IPS-15b (cell line): ENCODE results near the gene GRIP1.

Source experiments
- H3K27me3 ChIP-seq: one replicate; pipeline ENCODE4 v1.6.1; 2013; ENCODE audit warnings: low read length; ENCODE audit not compliant: control insufficient read depth, insufficient read depth
- H3K36me3 ChIP-seq: one replicate; pipeline ENCODE4 v1.6.1; 2013; ENCODE audit warnings: low read length; ENCODE audit not compliant: control insufficient read depth, insufficient read depth
- H3K4me1 ChIP-seq: one replicate; pipeline ENCODE4 v1.6.1; 2013; ENCODE audit warnings: mild to moderate bottlenecking, low read length; ENCODE audit not compliant: control insufficient read depth, insufficient read depth
- H3K4me3 ChIP-seq: one replicate; pipeline ENCODE4 v1.5.1; 2013; ENCODE audit warnings: low read depth, low read length
- H3K9ac ChIP-seq: one replicate; pipeline ENCODE4 v1.6.1; 2013; ENCODE audit warnings: low read depth, mild to moderate bottlenecking, low read length
- H3K9me3 ChIP-seq: one replicate; pipeline ENCODE4 v1.6.1; 2013; ENCODE audit warnings: mild to moderate bottlenecking, low read length; ENCODE audit not compliant: control insufficient read depth, insufficient read depth

Gene GRIP1

DNA sequence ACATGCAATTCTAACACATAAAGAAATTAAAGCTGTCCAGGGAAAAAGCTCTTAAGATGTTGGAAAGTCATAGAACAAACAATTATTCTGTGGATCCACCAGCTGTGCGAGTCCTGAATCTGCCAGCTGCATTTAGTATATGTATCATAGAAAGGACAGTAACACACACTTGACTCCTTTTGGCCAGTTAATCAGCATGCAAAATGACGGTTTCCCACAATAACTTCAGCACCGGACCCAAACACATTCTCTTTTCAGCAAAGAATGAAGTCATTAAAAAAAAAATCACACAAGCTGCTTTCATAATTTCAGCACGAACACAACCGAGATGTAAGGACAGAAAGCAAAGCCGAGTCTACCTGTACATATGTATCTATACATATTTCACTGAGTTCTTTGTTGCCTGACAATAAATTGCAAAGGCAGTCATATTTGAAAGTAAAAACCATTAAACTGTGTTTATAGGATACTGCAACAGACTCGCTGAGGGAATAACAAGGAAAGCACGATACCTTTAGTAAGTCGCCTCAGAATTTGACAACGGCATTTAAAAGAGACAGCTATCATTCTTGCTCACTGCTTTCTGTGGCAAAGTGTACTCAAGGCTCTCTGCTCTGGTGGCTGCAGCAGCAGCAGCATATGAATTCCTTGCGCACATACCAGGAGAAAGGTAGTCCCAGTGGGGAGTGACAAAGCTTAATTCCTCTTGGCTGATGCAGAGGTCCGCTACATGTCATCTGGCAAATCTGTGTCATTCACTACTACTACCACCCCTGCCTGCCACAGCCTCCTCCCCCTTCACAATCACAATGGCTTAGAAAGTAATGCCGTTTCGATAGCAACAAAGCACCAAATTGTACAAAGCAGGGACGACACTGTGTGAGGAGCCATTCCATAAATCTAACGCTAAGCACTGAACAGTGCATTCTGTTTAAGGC is at the start of gene GRIP1:
Gene GRIP1 (minus strand): TSS at position 739 of the 938 bp plus-strand sequence. CDS start 172 bp downstream, at position 567.
- no peak within 1 kb of the TSS for H3K9ac ChIP-seq
- no peaks in the 10 kb centered on the region for H3K27me3 ChIP-seq
- H3K4me3 ChIP-seq = no peak within 1 kb of the TSS

DNA sequence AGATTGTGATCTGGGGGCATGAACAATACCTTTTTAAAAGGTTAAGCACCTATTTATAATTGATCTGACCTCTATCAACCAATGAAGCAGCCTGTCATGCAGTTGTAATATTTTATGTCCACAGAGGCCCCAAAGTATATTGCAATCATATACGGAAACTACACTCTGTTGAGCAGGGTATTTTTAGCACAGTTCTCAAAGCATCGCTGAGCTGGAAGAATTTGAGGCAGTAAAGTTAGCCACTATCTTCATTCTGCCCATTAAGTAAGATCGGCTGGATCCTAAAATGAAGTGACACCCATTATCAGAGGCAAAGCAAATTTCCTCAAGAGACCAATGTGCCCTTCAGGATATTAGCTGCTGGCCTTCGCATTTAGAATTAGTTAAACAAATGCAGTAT is 47.7 kb upstream of the GRIP1 start:
- Histone ChIP-seq H3K9ac (no peak overlapping the region), H3K4me3 (no peak overlapping the region), H3K4me1 (no peaks in the 10 kb centered on the region), H3K9me3 (no peaks in the 10 kb centered on the region), H3K27me3 (no peaks in the 10 kb centered on the region), H3K36me3 (no peaks in the 10 kb centered on the region)

More for the DNA sequence above, at the start of gene GRIP1:
- H3K4me1 ChIP-seq = peaks cover 9% of the 10 kb centered on the region
- H3K36me3 ChIP-seq = no peaks in the 10 kb centered on the region
- no peaks in the 10 kb centered on the region for H3K9me3 ChIP-seq

DNA sequence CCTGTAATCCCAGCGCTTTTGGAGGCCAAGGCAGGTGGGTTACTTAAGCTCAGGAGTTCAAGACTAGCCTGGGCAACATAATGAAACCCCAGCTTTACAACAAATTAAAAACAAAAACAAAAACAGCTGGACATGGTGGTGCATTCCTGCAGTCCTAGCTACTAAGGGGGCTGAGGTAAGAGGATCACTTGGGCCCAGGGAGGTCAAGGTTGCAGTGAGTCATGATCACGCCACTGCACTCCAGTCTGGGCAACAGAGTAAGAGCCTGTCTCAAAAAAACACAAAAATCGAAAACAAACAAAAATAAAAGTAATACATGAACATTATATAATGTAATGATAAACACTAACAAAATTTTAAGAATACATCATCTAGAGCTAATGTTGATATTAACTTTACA is 46.2 kb upstream of the GRIP1 start:
- H3K4me1 ChIP-seq = no peaks in the 10 kb centered on the region
- no peaks in the 10 kb centered on the region for H3K36me3 ChIP-seq
- H3K9ac ChIP-seq = no peak overlapping the region
- H3K27me3 ChIP-seq = no peaks in the 10 kb centered on the region
- H3K9me3 ChIP-seq = no peaks in the 10 kb centered on the region
- no peak overlapping the region for H3K4me3 ChIP-seq

DNA sequence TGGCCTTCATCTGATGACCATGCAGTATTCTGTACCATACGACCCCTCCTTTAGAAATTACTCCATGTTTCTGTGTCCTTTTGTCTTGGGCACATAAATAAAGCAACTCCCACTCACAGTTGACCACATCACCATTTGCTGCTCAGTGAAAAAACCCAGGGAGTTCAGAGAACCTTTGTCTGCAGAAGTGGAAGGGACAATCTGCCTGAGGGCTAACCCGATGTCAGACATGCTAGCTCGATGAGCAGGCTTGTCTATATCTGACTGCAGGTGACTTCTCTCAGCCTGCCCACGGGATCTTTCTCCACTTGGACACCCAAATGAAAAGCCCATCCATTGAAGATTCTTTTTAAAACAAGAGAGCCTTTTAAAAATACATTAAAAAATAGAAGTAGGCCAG is 45.7 kb upstream of the GRIP1 start:
- H3K36me3 ChIP-seq = no peaks in the 10 kb centered on the region
- no peaks in the 10 kb centered on the region for H3K27me3 ChIP-seq
- H3K4me1 ChIP-seq = no peaks in the 10 kb centered on the region
- no peaks in the 10 kb centered on the region for H3K9me3 ChIP-seq
- no peak overlapping the region for H3K9ac ChIP-seq
- H3K4me3 ChIP-seq = no peak overlapping the region

DNA sequence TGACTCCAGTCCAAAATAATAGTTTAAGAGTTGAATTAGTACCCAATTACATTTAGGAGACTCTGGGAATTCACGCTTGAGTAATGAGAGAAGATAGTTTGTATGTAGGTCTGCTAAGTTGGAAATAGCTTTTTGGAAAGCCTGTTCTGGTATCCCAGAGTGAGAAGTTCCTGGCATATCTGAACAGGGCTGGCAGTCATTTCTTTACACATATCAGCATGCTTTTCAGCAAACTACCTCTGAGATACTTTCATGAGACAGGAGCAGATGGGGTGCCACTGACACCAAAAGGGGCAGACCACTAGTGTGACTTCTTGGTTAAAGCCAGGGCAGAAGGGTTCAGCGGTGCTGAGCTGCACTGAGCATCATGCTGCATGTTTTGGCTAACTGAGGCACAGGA is 45.1 kb upstream of the GRIP1 start:
- Histone ChIP-seq H3K9me3 (no peaks in the 10 kb centered on the region), H3K36me3 (no peaks in the 10 kb centered on the region), H3K9ac (no peak overlapping the region), H3K4me3 (no peak overlapping the region), H3K27me3 (no peaks in the 10 kb centered on the region), H3K4me1 (no peaks in the 10 kb centered on the region)

GRCh38 chr12:66719862-66720261 is 41.0 kb upstream of the GRIP1 start:
- H3K9me3 ChIP-seq = no peaks in the 10 kb centered on the region
- H3K27me3 ChIP-seq = no peaks in the 10 kb centered on the region
- no peak overlapping the region for H3K9ac ChIP-seq
- H3K36me3 ChIP-seq = no peaks in the 10 kb centered on the region
- no peak overlapping the region for H3K4me3 ChIP-seq
- H3K4me1 ChIP-seq = no peaks in the 10 kb centered on the region

GRCh38 chr12:66717036-66717673 is 38.3 kb upstream of the GRIP1 start:
- Histone ChIP-seq H3K9me3 (no peaks in the 10 kb centered on the region), H3K36me3 (no peaks in the 10 kb centered on the region), H3K4me1 (no peaks in the 10 kb centered on the region), H3K4me3 (no peak overlapping the region), H3K27me3 (no peaks in the 10 kb centered on the region), H3K9ac (no peak overlapping the region)

DNA sequence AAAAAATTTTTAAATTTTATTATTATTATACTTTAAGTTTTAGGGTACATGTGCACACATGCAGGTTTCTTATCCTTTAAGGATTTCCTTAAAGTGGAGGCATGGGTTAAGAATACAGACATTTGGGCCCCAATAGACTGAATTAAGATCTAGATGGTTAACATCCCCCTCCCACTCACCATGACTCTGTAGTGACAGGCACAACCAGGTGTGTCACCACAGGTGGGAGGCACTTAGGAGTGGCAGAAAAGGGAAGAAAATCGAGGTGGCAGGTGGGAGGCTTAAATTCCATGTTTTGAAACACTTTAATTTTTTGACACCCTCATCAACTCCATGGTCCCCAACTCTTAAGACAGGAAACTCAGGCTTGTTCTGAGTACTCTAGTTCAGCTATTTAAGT is 37.6 kb upstream of the GRIP1 start:
- Histone ChIP-seq H3K4me1 (no peaks in the 10 kb centered on the region), H3K4me3 (no peak overlapping the region), H3K9ac (no peak overlapping the region), H3K9me3 (no peaks in the 10 kb centered on the region), H3K36me3 (no peaks in the 10 kb centered on the region), H3K27me3 (no peaks in the 10 kb centered on the region)

DNA sequence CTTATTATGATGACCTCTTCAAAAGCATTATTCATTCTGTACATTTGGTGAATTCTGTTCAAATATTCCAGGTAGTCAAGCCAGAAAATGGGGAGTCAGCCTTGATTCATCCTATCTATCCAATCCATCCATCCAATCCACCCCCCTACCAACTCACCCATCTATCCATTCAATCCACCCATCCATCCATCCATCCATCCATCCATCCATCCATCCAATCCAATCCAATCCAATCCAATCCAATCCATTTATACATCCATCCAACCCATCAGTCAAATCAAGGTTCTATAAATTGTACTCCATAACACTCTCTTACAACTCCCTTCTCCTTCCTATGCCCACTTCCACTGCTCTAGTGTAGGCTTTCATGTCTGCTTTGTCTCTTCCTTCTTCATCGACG is 35.8 kb upstream of the GRIP1 start:
- Histone ChIP-seq H3K9ac (no peak overlapping the region), H3K27me3 (no peaks in the 10 kb centered on the region), H3K36me3 (no peaks in the 10 kb centered on the region), H3K9me3 (no peaks in the 10 kb centered on the region), H3K4me1 (no peaks in the 10 kb centered on the region), H3K4me3 (no peak overlapping the region)

- no peak overlapping the region for H3K4me3 ChIP-seq
Observed at GRCh38 chr12:66713984-66714383, 35.1 kb upstream of the GRIP1 start.

GRCh38 chr12:66709893-66710292 is 31.0 kb upstream of the GRIP1 start:
- Histone ChIP-seq H3K9ac (no peak overlapping the region), H3K27me3 (no peaks in the 10 kb centered on the region), H3K36me3 (no peaks in the 10 kb centered on the region), H3K9me3 (no peaks in the 10 kb centered on the region), H3K4me3 (no peak overlapping the region), H3K4me1 (no peaks in the 10 kb centered on the region)

More at GRCh38 chr12:66713984-66714383, 35.1 kb upstream of the GRIP1 start:
- no peaks in the 10 kb centered on the region for H3K27me3 ChIP-seq
- H3K4me1 ChIP-seq = no peaks in the 10 kb centered on the region
- no peaks in the 10 kb centered on the region for H3K36me3 ChIP-seq
- no peaks in the 10 kb centered on the region for H3K9me3 ChIP-seq
- H3K9ac ChIP-seq = no peak overlapping the region

- H3K4me3 ChIP-seq = no peak overlapping the region
- no peak overlapping the region for H3K9ac ChIP-seq
- H3K9me3 ChIP-seq = no peaks in the 10 kb centered on the region
- no peaks in the 10 kb centered on the region for H3K36me3 ChIP-seq
- no peaks in the 10 kb centered on the region for H3K27me3 ChIP-seq
- no peaks in the 10 kb centered on the region for H3K4me1 ChIP-seq
Observed at GRCh38 chr12:66709457-66709773, 30.5 kb upstream of the GRIP1 start.
